Epithelial cell of alveolus of lung (primary cell): ENCODE measurements around the gene VAX1. TPM values are rescaled to one million over a fixed set of nuclear protein-coding genes. Genes with fewer than 3 reads are reported as not detected.

Source experiments
- total RNA-seq: library from RNA; depleted of rRNA; stranded (reverse); fragments of >200 nt; gene quantifications from 2 replicates; pipeline ENCODE4 v1.2.1, GENCODE V29; 2015

Gene VAX1, protein sequence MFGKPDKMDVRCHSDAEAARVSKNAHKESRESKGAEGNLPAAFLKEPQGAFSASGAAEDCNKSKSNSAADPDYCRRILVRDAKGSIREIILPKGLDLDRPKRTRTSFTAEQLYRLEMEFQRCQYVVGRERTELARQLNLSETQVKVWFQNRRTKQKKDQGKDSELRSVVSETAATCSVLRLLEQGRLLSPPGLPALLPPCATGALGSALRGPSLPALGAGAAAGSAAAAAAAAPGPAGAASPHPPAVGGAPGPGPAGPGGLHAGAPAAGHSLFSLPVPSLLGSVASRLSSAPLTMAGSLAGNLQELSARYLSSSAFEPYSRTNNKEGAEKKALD
- total RNA-seq = not detected in 2 replicates

DNA sequence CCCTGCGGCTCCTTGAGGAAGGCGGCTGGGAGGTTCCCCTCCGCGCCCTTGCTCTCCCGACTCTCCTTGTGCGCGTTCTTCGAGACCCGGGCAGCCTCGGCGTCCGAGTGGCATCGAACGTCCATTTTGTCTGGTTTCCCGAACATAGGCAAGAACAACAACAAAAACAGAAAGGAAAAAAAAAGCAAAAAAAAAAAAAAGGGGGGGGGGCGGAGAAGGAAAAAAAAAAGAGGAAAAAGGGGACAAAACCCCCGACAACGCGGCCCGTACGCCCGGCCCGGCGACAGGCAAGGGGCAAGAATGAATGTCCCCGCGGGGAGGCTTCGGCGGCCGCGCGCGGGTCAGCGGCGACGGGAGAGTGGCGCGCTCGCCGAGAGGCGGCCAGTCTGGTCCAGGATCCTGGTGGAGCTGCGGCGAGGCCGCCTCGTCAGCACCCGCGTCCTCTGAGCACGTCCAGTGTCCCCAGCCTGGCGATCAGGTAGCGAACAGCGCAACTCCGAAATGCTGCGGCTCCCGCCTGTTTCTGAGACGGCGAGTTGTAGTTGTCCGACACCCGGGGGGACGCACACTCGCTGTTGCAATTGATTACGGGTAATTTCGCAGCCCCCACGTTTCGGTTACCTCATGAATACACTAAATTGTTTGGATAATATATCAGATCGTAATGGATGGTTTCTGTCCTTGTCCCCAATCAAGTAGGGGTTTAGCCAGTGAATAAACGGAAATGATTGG is at the start of gene VAX1:
Gene VAX1 (minus strand): TSS at position 360 of the 732 bp plus-strand sequence. CDS start 214 bp downstream, at position 146.

Other genes with a start within 250 kb of the VAX1 start
- gene SHTN1, start 133.1 kb downstream of the VAX1 start, total RNA-seq = 1.6 and 2.1 TPM in 2 replicates
- not detected in 2 replicates for gene KCNK18, start 59.2 kb upstream of the VAX1 start, total RNA-seq
- gene SLC18A2, start 102.8 kb upstream of the VAX1 start, total RNA-seq = not detected in 2 replicates
- gene PDZD8, start 237.2 kb upstream of the VAX1 start, total RNA-seq = 19.8 and 25.0 TPM in 2 replicates